Heart right ventricle (tissue), 16 donors: ENCODE measurements around the gene RPS6KA3. TPM values are rescaled to one million over a fixed set of nuclear protein-coding genes. Genes with fewer than 3 reads are reported as not detected.

Experiments used
- ATAC-seq, 8 donors: fragments of 200-7000 bp; cut with Tn5 transposase; one replicate each; pipeline ENCODE4 v1.9.1; 2020; ENCODE audit warnings: mild to moderate bottlenecking in 8 of 8, moderate library complexity in 8 of 8, moderate number of reproducible peaks in 1 of 8
- DNase-seq, 2 donors: peaks; one replicate each; pipeline ENCODE4 v3.0.0-alpha.2; 2020
- H3K27ac ChIP-seq, 10 donors: fragments of 200-600 bp; sonication (generic) in 2 of 10; one replicate each; pipeline versions ENCODE4 v1.5.0 to v1.8.0; 2020 to 2022; ENCODE audit warnings: mild to moderate bottlenecking in 3 of 10
- H3K27me3 ChIP-seq, 7 donors: fragments of 200-600 bp; one replicate each; pipeline ENCODE4 v1.8.0; 2021 to 2022; ENCODE audit warnings: mild to moderate bottlenecking in 2 of 7
- H3K36me3 ChIP-seq, 9 donors: fragments of 200-600 bp; sonication (generic) in 1 of 9; one replicate each; pipeline versions ENCODE4 v1.5.0 to v1.8.0; 2020 to 2022; ENCODE audit warnings: mild to moderate bottlenecking in 2 of 9
- H3K4me1 ChIP-seq, 9 donors: fragments of 200-600 bp; sonication (generic) in 1 of 9; one replicate each; pipeline versions ENCODE4 v1.5.0 to v1.8.0; 2020 to 2022; ENCODE audit warnings: mild to moderate bottlenecking in 4 of 9
- H3K4me3 ChIP-seq, 10 donors: fragments of 200-600 bp; sonication (generic) in 2 of 10; one replicate each; pipeline versions ENCODE4 v1.5.0 to v1.8.0; 2020 to 2022; ENCODE audit warnings: mild to moderate bottlenecking in 7 of 10, moderate library complexity in 2 of 10
- H3K9me3 ChIP-seq, 11 donors: fragments of 200-600 bp in 10 of 11; sonication (generic) in 2 of 11; one replicate each; pipeline versions ENCODE4 v1.5.0 to v1.8.0; 2013 to 2022; ENCODE audit warnings: mild to moderate bottlenecking in 2 of 11, control low read depth in 1 of 11, moderate library complexity in 1 of 11
- WGBS, 2 donors: extraction: QIAGEN DNeasy Blood & Tissue Kit; methylation state at CpG; one replicate each; pipeline ENCODE4 v1.1.7; 2013; ENCODE audit warnings: inconsistent platforms in 1 of 2; 5-methylcytosine and 5-hydroxymethylcytosine counted together
- intact Hi-C, 10 donors: fragments of 100-400 bp; cut with DNase I; formaldehyde crosslinking; loops; one replicate each; pipeline versions ENCODE4 v1.11.1 to v1.14.2; 2022
- polyA plus RNA-seq, 2 donors: library from polyadenylated mRNA; stranded (reverse); fragments of 200-250 nt; gene quantifications; one replicate each; pipeline ENCODE4 v1.2.3, GENCODE V29; 2013
- total RNA-seq, 10 donors: library from RNA; stranded (reverse); fragmentation: NEBNext Ultra II Directional in 3 of 10; extraction: Animal tissue kit (Norgen Biotek cat#: 25700) in 3 of 10; gene quantifications; one replicate each; pipeline versions ENCODE4 v1.2.1 to v1.2.4, GENCODE V29; 2021 to 2023
- TF ChIP-seq, protein P1 (sequence below), 9 donors: fragments of 200-600 bp; sonication (generic) in 2 of 9; IDR thresholded peaks; one replicate each; pipeline versions ENCODE4 v1.5.0 to v1.8.0; 2021 to 2022; ENCODE audit warnings: antibody characterized with exemption in 9 of 9, mild to moderate bottlenecking in 5 of 9, moderate library complexity in 1 of 9
- donor health status: Arrhythmogenic right ventricular cardiomyopathy.
- donor health status: ischemic (EF 13 %, LVEDD 7.1; RV severe dilation, severe dysfunction).
- donor health status: healthy with polysubstance abuse.
- donor health status: DM: no; HTN: yes; CAD: no.
- donor health status: DM: no; HTN: no; CAD: no.
- donor health status: ischemic (EF 25% LVEDD 6.9; RV normal size, moderate dysfunction).
- donor health status: ischemic (EF 25% LVEDD 5.7; RV mildly dilated, moderate dysfunction).
- donor health status: healthy.
- donor health status: DM: yes; HTN: yes; CAD: no.
- donor health status: Ischemic cardiomyopathy.
- donor health status: ischemic (EF 35%, LVEDD 5.7; RV mildly dilated, moderate dysfunction).
- donor health status: nonischemic (EF 11% LVEDD 7.7; RV severe dilation, severe dysfunction).
- donor health status: DM: yes; HTN: yes; CAD: no.
- donor health status: PGD.
- donor health status: ischemic (EF 29% LVEDD 5.4; RV normal size, mild dysfunction).
- donor health status: nonischemic (EF 23%, LVEDD 6.1; RV moderate dilation, normal function).

The RPS6KA3 gene
- total and polyA plus RNA-seq, 12 donors, result 6.7 to 42.5 (median 35.0) TPM

DNA sequence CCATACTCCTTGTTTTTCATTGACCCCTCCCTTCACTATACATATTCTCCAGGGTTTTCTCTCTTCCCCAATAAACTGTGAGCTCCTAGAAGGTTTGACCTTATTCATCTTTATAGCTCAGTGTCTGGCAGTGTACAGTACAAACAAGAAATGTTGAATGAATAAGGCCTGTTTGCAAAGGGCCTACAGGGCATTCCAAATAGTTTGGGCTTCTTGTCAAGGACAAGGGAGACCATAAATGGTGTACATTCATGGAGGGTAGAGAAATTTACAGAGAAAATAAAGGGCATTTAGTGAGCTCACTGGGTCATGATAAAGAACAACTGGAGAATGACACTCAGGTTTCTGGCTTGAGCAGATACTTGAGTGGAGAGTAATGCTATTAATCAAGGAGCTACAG lies 77.5 kb downstream of the RPS6KA3 start:
- H3K27me3 ChIP-seq, result peaks cover 0 to 73% (median 0%) of the 10 kb centered on the region in 7 donors
- no peaks in the 10 kb centered on the region for H3K9me3 ChIP-seq
- TF ChIP-seq, protein P1, sequence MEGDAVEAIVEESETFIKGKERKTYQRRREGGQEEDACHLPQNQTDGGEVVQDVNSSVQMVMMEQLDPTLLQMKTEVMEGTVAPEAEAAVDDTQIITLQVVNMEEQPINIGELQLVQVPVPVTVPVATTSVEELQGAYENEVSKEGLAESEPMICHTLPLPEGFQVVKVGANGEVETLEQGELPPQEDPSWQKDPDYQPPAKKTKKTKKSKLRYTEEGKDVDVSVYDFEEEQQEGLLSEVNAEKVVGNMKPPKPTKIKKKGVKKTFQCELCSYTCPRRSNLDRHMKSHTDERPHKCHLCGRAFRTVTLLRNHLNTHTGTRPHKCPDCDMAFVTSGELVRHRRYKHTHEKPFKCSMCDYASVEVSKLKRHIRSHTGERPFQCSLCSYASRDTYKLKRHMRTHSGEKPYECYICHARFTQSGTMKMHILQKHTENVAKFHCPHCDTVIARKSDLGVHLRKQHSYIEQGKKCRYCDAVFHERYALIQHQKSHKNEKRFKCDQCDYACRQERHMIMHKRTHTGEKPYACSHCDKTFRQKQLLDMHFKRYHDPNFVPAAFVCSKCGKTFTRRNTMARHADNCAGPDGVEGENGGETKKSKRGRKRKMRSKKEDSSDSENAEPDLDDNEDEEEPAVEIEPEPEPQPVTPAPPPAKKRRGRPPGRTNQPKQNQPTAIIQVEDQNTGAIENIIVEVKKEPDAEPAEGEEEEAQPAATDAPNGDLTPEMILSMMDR (IDR thresholded peaks at IDR 0.05), result no peak
- H3K36me3 ChIP-seq, result peaks cover 0 to 94% (median 12%) of the 10 kb centered on the region in 9 donors
- intact Hi-C loops, result no loop called here
- no peak overlapping the region for H3K27ac ChIP-seq
- H3K4me3 ChIP-seq, result no peak overlapping the region
- H3K4me1 ChIP-seq, result no peaks in the 10 kb centered on the region
- ATAC-seq, result no peak
- DNase-seq, result no peak

DNA sequence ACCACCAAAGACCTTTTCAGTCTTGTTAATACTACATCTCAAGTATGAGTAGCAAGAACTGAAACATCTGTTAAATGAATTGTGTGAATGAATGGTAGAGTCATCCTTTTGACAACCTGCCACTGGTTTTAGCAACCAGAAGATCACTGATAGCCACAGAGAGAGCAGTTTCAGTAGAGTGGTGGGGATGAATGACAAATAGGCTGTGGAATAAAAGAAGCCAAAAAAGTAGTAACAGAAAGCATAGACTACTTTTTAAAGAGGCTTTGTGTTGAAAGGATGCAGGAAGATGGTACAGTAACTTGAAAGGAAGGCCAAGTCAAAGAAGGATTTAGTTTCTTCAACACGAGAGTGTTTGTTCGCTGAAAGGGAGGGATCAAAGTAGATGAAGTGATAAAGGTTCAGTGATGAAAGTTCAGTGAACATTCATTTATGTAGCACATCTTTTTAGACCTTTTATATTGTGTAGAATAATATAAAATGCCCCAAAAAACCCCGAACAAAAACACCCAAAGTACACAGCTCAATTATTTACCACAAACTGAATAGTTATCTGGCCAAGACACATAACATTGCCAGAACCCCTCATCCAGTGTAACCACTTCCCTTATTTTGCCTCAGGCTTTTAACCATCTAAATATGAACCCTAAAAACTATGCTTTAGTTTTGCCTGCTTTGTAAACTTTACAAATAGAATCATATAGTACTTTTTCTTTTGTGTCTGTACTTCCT lies 84.9 kb downstream of the RPS6KA3 start:
- TF ChIP-seq, protein P1 (IDR thresholded peaks at IDR 0.05), result no peak
- no peaks in the 10 kb centered on the region for H3K4me1 ChIP-seq
- H3K4me3 ChIP-seq, result no peak overlapping the region
- DNase-seq (no peak), ATAC-seq (no peak)
- H3K27me3 ChIP-seq, result peaks cover 0 to 66% (median 0%) of the 10 kb centered on the region in 7 donors
- intact Hi-C loops, result no loop called here
- H3K9me3 ChIP-seq, result no peaks in the 10 kb centered on the region
- WGBS, 2 donors, result 83 to 84% methylated on average over 3 of the region's 3 CpGs
- no peak overlapping the region for H3K27ac ChIP-seq
- H3K36me3 ChIP-seq, result peaks cover 0 to 86% (median 12%) of the 10 kb centered on the region in 9 donors

DNA sequence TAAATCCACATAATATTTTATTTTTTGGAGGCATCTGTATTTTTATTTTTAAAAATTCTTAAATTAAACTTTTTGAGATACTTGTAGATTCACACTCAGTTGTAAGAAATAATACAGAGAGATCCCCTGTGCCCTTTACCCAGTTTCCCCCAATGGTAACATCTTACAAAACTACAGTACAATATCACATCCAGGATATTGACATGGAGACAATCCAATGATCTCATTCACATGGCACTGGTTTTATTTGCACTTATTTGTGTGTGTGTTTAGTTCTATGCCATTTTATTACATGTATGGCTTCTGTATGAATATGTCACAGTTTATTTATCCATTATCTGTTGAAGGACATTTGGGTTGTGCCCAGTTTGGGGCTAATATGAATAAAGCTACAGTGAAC lies 89.6 kb downstream of the RPS6KA3 start:
- TF ChIP-seq, protein P1 (IDR thresholded peaks at IDR 0.05), result no peak
- Histone ChIP-seq H3K9me3 (no peaks in the 10 kb centered on the region), H3K27ac (no peak overlapping the region), H3K36me3 (peaks cover 0 to 92% (median 9%) of the 10 kb centered on the region in 9 donors), H3K4me3 (no peak overlapping the region), H3K27me3 (peaks cover 0 to 66% (median 0%) of the 10 kb centered on the region in 7 donors), H3K4me1 (peaks cover 0 to 4% (median 0%) of the 10 kb centered on the region in 9 donors)
- ATAC-seq (no peak), DNase-seq (no peak)
- intact Hi-C loops, result loop anchor here in 1 of 10 donors (10.0 kb wide), 1 partner anchor 268 kb away; no protein-coding TSS in a partner anchor

DNA sequence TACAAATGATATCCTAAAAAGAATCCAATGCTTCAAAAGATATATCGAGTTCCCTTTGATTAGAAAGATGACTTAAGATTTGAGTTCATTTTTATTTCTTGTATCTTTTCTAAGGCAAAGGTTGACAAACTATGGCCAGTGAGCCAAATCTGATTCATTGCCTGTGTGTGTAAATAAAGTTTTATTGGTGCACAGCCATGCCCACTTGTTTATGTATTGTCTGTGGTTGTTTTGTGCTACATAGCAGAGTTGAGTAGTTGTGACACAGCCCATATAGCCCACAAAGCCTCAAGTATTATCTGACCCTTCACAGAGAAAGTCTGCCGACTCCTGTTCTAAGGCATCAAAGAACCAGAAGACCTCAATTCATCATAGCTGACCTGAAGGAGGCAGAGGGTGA lies 92.9 kb downstream of the RPS6KA3 start:
- H3K36me3 ChIP-seq, result peaks cover 0 to 93% (median 12%) of the 10 kb centered on the region in 9 donors
- TF ChIP-seq, protein P1 (IDR thresholded peaks at IDR 0.05), result no peak
- intact Hi-C loops, result loop anchor here in 1 of 10 donors (10.0 kb wide), 1 partner anchor 271 kb away; no protein-coding TSS in a partner anchor
- no peak for ATAC-seq
- no peak overlapping the region for H3K4me3 ChIP-seq
- H3K27ac ChIP-seq, result no peak overlapping the region
- peaks cover 0 to 58% (median 0%) of the 10 kb centered on the region in 7 donors for H3K27me3 ChIP-seq
- H3K9me3 ChIP-seq, result no peaks in the 10 kb centered on the region
- no peak for DNase-seq
- WGBS, 2 donors, result 95 to 98% methylated on average over 2 of the region's 2 CpGs
- H3K4me1 ChIP-seq, result peaks cover 0 to 4% (median 0%) of the 10 kb centered on the region in 9 donors
